Thymus (tissue), 11 donors: ENCODE measurements around the gene MAD1L1. TPM values are rescaled to one million over a fixed set of nuclear protein-coding genes. Genes with fewer than 3 reads are reported as not detected.
"Not testable (repeated sequence)": the region's sequence is repeated elsewhere in the genome, so short reads cannot be mapped to it uniquely, and the experiment has no call there.

ENCODE experiments used
- DNase-seq, 9 donors: peaks; one replicate each; pipeline ENCODE4 v3.0.0-alpha.2; 2013; ENCODE audit warnings: low spot score in 9 of 9, low read depth in 6 of 9, missing footprints in 1 of 9
- H3K27ac ChIP-seq, 2 donors: one replicate each; pipeline ENCODE4 v1.5.1; 2013; ENCODE audit warnings: control low read depth in 1 of 2, low read depth in 1 of 2, low read length in 1 of 2, mild to moderate bottlenecking in 1 of 2, moderate library complexity in 1 of 2
- H3K27me3 ChIP-seq, 2 donors: one replicate each; pipeline ENCODE4 v1.5.1; 2013; ENCODE audit warnings: low read length in 1 of 2; ENCODE audit not compliant: control insufficient read depth in 2 of 2, insufficient read depth in 1 of 2
- H3K36me3 ChIP-seq, 2 donors: one replicate each; pipeline ENCODE4 v1.5.1; 2013; ENCODE audit warnings: low read length in 1 of 2, mild to moderate bottlenecking in 1 of 2, moderate library complexity in 1 of 2; ENCODE audit not compliant: control insufficient read depth in 2 of 2, insufficient read depth in 2 of 2
- H3K4me1 ChIP-seq, 2 donors: one replicate each; pipeline ENCODE4 v1.5.1; 2013; ENCODE audit warnings: low read length in 2 of 2; ENCODE audit not compliant: control insufficient read depth in 2 of 2, insufficient read depth in 2 of 2
- H3K4me3 ChIP-seq, 2 donors: one replicate each; pipeline ENCODE4 v1.5.1; 2013; ENCODE audit warnings: low read length in 2 of 2, control low read depth in 1 of 2, mild to moderate bottlenecking in 1 of 2
- H3K9me3 ChIP-seq, 2 donors: one replicate each; pipeline ENCODE4 v1.5.1; 2013; ENCODE audit warnings: low read length in 1 of 2, mild to moderate bottlenecking in 1 of 2; ENCODE audit not compliant: control insufficient read depth in 2 of 2, insufficient read depth in 1 of 2
- WGBS: extraction: QIAGEN DNeasy Blood & Tissue Kit; methylation state at CpG from one replicate; pipeline ENCODE4 v1.1.7; 2013; 5-methylcytosine and 5-hydroxymethylcytosine counted together
- polyA plus RNA-seq: library from polyadenylated mRNA; stranded (reverse); fragments of 200-250 nt; gene quantifications from one replicate; pipeline ENCODE4 v1.2.3, GENCODE V29; 2013
- total RNA-seq: library from RNA; stranded (reverse); fragments of 120-200 nt; gene quantifications from one replicate; pipeline ENCODE4 v1.2.4, GENCODE V29; 2013
- donor health status: healthy.

Gene MAD1L1
- total and polyA plus RNA-seq, 2 donors: 93.3 to 103 TPM

DNA sequence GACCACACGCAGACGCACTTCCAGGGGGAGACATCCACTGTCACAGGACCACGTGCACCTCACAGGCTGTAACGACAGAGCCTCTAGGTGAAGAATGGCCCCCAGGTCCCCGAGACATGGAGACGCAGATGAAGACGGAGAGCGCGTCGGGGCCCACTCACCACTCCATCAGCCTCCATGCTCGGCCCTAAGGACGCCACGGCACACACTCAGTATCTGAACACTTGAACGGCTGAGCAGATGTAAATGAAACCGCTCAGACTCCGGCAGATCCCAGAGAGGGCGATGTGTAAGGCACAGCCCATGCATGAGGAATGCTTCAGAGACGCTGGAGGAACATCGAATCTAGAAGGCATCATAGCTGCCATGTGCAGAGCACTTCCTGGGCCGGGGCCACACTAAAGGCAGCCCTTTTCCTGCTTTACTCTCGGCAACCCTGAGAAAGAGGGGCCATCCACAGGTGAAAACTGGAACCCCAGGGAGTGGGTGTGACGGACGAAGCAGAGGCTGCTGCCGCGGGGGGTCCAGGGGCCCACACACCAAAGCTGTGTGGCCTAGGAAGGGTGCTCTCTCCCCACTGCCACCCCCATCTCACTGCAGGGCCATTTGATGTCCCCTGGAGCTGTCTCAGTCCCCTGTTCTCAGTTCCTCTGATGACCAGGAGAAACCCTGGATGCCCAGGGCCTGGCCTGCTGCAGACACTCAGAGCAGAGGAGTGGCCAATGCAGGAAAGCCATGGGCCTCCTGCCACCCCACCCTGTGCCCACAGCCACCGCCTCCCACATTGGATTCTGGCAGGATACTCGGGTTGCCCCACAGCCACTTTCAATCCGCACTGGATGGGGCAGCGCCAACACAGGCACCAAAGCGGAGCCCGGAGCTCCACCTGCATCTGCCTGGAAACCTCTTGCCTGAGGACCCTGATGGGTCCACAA, 253.8 kb downstream of the MAD1L1 start:
- H3K36me3 ChIP-seq: peaks cover 27 to 29% of the 10 kb centered on the region in 2 donors
- no peak for DNase-seq
- no peak overlapping the region for H3K4me3 ChIP-seq
- peaks cover 1 to 9% of the 10 kb centered on the region in 2 donors for H3K9me3 ChIP-seq
- no peak overlapping the region for H3K27ac ChIP-seq
- no peaks in the 10 kb centered on the region for H3K27me3 ChIP-seq
- 97% methylated on average over 31 of the region's 31 CpGs for WGBS
- H3K4me1 ChIP-seq: peaks cover 0 to 27% of the 10 kb centered on the region in 2 donors

DNA sequence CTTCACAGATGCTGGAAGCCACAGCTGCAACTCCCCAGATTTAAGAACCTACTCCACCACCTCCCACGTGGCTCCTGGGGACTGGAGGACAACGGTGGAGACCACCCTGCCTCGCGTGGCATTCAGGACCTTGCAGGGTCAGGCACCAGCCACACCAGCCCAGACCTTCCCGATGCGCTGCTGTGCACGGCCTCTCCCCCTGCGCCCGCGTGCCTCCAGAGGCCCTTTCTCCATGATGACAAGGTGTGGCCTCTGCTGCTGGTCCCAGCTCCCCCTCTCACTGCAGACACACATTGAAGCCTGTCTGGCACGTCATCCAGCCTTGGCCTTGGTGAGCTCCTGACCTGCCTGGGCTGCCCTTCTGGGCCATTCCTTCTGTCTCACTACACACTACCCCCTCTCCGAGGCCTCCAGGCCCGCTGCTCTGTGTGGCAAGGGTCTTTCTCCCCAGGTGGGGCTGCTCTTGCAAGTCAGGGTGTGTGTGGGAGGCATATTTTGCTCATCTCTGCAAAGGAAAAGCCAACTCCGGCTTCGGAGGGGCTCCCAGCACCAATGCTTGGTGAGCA, 254.8 kb downstream of the MAD1L1 start:
- H3K27ac ChIP-seq: no peak overlapping the region
- peaks cover 27 to 32% of the 10 kb centered on the region in 2 donors for H3K36me3 ChIP-seq
- peaks cover 1 to 9% of the 10 kb centered on the region in 2 donors for H3K9me3 ChIP-seq
- H3K4me3 ChIP-seq: no peak overlapping the region
- WGBS: 95% methylated on average over 15 of the region's 15 CpGs
- no peaks in the 10 kb centered on the region for H3K27me3 ChIP-seq
- H3K4me1 ChIP-seq: peaks cover 0 to 33% of the 10 kb centered on the region in 2 donors
- no peak for DNase-seq

- 94% methylated on average over 44 of the region's 44 CpGs for WGBS
- Histone ChIP-seq H3K36me3 (peaks cover 31 to 36% of the 10 kb centered on the region in 2 donors), H3K9me3 (peaks cover 1 to 9% of the 10 kb centered on the region in 2 donors), H3K4me3 (no peak overlapping the region), H3K4me1 (peaks cover 0 to 33% of the 10 kb centered on the region in 2 donors), H3K27ac (no peak overlapping the region), H3K27me3 (no peaks in the 10 kb centered on the region)
- DNase-seq: no peak
Observed at GRCh38 chr7:1977059-1977875, 255.5 kb downstream of the MAD1L1 start.

DNA sequence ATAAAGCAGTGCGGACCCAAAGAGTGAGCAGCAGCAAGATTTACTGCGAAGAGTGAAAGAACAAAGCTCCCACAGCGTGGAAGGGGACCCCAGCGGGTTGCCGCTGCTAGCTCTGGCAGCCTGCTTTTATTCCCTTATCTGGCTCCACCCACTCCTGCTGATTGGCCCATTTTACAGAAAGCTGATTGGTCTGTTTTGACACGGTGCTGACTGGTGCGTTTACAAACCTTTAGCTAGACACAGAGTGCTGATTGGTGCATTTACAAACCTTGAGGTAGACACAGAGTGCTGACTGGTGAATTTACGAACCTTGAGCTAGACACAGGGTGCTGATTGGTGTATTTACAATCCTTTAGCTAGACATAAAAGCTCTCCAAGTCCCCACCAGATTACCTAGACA, 256.2 kb downstream of the MAD1L1 start:
- peaks cover 31 to 36% of the 10 kb centered on the region in 2 donors for H3K36me3 ChIP-seq
- WGBS: 98% methylated on average over 8 of the region's 8 CpGs

GRCh38 chr7:1975581-1975980, 257.2 kb downstream of the MAD1L1 start:
- peaks cover 0 to 38% of the 10 kb centered on the region in 2 donors for H3K4me1 ChIP-seq
- peaks cover 1 to 9% of the 10 kb centered on the region in 2 donors for H3K9me3 ChIP-seq
- peak overlapping the region in 1 of 2 donors; percentile 60 for H3K27ac ChIP-seq
- WGBS: 97% methylated on average over 12 of the region's 12 CpGs
- DNase-seq: no peak
- H3K36me3 ChIP-seq: peaks cover 31 to 38% of the 10 kb centered on the region in 2 donors
- H3K4me3 ChIP-seq: no peak overlapping the region
- H3K27me3 ChIP-seq: no peaks in the 10 kb centered on the region

More for the DNA sequence above, 256.2 kb downstream of the MAD1L1 start:
- H3K27ac ChIP-seq, H3K4me3 ChIP-seq, DNase-seq, H3K9me3 ChIP-seq, H3K27me3 ChIP-seq: not testable (repeated sequence)
- H3K4me1 ChIP-seq: peaks cover 0 to 38% of the 10 kb centered on the region in 2 donors

DNA sequence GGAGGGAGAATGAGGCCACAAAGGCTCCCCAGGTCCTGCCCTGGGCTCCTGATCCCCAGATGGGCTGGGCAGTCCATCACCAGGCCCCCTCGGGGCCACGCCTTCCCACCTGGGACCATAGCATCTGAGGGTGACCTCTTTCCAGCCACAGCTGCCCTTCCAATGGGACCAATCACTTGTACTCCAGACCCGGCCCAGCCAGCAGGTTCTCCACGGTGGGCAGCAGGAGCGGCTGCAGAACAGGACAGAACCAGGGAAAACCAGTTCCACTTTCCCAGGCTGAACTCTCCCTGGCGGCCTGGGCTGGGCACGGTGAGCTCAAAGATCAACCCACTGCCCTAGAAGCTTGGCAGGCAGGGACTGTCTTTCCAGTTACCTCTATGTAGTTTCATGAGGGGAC, 257.6 kb downstream of the MAD1L1 start:
- Histone ChIP-seq H3K27ac (peak overlapping the region in 1 of 2 donors; percentile 60), H3K36me3 (peaks cover 29 to 34% of the 10 kb centered on the region in 2 donors), H3K4me1 (peaks cover 0 to 36% of the 10 kb centered on the region in 2 donors), H3K27me3 (no peaks in the 10 kb centered on the region), H3K9me3 (peaks cover 1 to 9% of the 10 kb centered on the region in 2 donors), H3K4me3 (no peak overlapping the region)
- no peak for DNase-seq
- 97% methylated on average over 7 of the region's 7 CpGs for WGBS

DNA sequence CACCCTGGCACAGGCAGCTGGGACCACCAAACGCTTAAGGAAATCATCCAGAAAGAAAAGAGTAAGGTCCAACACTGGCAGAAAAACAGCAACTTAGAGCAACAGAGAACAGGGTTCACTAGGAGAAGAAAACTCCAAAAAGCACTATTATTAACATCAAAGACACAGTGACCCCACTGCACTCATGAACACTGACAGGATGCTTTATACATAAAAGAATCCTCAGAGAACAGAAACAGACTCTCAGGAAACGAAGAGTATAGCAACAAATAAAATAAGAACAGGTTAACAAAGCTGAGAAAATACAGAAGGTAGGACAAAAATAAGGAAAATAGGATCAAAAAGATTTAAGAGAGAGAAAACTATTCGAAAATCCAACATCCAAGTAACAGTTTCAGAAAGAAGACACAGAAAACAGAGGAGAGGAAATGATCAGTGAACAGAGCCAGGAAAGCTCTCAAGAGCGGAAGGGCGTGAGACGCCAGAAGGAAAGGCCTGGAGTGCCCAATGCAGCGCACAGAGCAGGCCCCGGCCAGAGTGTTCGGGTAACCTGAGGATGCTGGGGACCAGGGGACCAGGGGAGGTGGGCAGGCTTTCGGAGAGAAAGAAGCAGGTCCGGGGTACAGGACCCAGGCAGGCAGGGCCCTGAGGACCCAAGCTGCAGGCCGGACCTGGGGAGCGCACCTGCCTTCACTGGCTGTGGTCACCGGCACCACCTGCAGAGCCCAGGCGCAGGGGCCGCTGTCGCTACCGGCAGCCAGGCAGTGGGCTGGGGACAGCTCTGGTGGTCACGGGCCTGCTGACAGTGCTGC, 258.2 kb downstream of the MAD1L1 start:
- DNase-seq: peak in 2 of 9 donors; percentile 11 to 25
- WGBS: 88% methylated on average over 19 of the region's 19 CpGs
- H3K4me1 ChIP-seq: peaks cover 0 to 35% of the 10 kb centered on the region in 2 donors
- H3K9me3 ChIP-seq: peaks cover 1 to 9% of the 10 kb centered on the region in 2 donors
- H3K27me3 ChIP-seq: no peaks in the 10 kb centered on the region
- H3K4me3 ChIP-seq: no peak overlapping the region
- H3K27ac ChIP-seq: peak overlapping the region in 1 of 2 donors; percentile 60
- peaks cover 22 to 29% of the 10 kb centered on the region in 2 donors for H3K36me3 ChIP-seq
